Heart left ventricle (tissue), 13 donors: ENCODE data around the gene APOBEC4.

Experiments used
- POLR2A ChIP-seq, 2 donors: fragments of 450-650 bp; IDR thresholded peaks; one replicate each; pipeline ENCODE4 v1.6.1; 2017; ENCODE audit warnings: antibody characterized with exemption in 2 of 2, mild to moderate bottlenecking in 2 of 2, moderate library complexity in 2 of 2
- TF ChIP-seq, protein P1 (sequence below), 12 donors: fragments of 200-600 bp; sonication (generic) in 4 of 12; IDR thresholded peaks; one replicate each; pipeline versions ENCODE4 v1.5.0 to v1.8.0; 2018 to 2022; ENCODE audit warnings: antibody characterized with exemption in 12 of 12, mild to moderate bottlenecking in 5 of 12
- donor health status: ischemic (EF 13 %, LVEDD 7.1; RV severe dilation, severe dysfunction).
- donor health status: DM: no; HTN: yes; CAD: no.
- donor health status: DM: no; HTN: no; CAD: no.
- donor health status: ischemic (EF 25% LVEDD 6.9; RV normal size, moderate dysfunction).
- donor health status: ischemic (EF 25% LVEDD 5.7; RV mildly dilated, moderate dysfunction).
- donor health status: ischemic (EF 35%, LVEDD 5.7; RV mildly dilated, moderate dysfunction).
- donor health status: nonischemic (EF 11% LVEDD 7.7; RV severe dilation, severe dysfunction).
- donor health status: DM: yes; HTN: yes; CAD: no.
- donor health status: PGD.
- donor health status: ischemic (EF 29% LVEDD 5.4; RV normal size, mild dysfunction).
- donor health status: nonischemic (EF 23%, LVEDD 6.1; RV moderate dilation, normal function).

DNA sequence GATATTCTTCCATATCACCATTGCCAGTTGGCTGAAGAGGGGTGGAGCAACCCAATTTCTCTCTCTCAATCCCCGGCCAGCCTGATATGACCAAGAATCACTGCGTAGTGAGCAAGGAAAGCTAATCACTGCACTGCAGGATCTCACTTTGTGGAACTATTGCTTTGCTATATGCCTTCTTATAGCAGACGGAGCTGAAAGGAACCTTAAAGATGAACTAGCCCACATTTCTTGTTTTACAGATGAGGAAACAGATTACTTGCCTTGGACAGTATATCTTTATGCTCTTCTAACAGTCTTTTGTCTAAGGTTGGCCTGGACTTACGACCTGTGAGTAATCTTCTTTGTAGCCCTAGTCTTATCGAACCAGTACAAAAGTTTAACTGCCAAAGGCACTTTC lies 7.6 kb downstream of the APOBEC4 start:
- no peak for TF ChIP-seq POLR2A (IDR thresholded peaks at IDR 0.05)
- TF ChIP-seq, protein P1, sequence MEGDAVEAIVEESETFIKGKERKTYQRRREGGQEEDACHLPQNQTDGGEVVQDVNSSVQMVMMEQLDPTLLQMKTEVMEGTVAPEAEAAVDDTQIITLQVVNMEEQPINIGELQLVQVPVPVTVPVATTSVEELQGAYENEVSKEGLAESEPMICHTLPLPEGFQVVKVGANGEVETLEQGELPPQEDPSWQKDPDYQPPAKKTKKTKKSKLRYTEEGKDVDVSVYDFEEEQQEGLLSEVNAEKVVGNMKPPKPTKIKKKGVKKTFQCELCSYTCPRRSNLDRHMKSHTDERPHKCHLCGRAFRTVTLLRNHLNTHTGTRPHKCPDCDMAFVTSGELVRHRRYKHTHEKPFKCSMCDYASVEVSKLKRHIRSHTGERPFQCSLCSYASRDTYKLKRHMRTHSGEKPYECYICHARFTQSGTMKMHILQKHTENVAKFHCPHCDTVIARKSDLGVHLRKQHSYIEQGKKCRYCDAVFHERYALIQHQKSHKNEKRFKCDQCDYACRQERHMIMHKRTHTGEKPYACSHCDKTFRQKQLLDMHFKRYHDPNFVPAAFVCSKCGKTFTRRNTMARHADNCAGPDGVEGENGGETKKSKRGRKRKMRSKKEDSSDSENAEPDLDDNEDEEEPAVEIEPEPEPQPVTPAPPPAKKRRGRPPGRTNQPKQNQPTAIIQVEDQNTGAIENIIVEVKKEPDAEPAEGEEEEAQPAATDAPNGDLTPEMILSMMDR (IDR thresholded peaks at IDR 0.05), result no peak
